GM19193 (cell line): Measurements from ENCODE around the gene CPN1.

Experiments used
- POLR2A ChIP-seq: IDR thresholded peaks from 4 replicates; pipeline ENCODE4 v1.6.1; 2011; ENCODE audit not compliant: insufficient read depth, insufficient read length; ENCODE audit errors: extremely low read depth

Gene CPN1

GRCh38 chr10:99996671-99997648 lies 84.7 kb downstream of the CPN1 start:
- no peak for TF ChIP-seq POLR2A

- no peak for TF ChIP-seq POLR2A
Observed at GRCh38 chr10:99995713-99996112, 86.0 kb downstream of the CPN1 start.

- no peak for TF ChIP-seq POLR2A
Observed at GRCh38 chr10:99995269-99995668, 86.4 kb downstream of the CPN1 start.

DNA sequence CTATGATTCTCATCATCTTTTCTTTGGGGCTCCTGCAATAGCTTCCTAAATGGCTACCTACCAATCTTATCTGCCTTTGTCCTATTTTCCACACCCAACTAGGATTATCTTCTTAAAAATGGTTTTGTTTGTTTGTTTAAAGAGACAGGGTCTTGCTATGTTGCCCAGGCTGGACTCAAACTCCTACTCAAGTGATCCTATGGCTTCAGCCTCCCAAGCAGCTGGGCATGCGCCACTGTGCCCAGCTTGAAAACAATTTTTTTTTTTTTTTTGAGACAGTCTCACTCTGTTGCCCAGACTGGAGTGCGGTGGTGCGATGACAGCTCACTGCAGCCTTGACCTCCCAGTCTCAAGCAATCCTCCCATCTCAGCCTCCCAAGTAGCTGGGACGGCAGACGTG lies 86.9 kb downstream of the CPN1 start:
- no peak for TF ChIP-seq POLR2A

DNA sequence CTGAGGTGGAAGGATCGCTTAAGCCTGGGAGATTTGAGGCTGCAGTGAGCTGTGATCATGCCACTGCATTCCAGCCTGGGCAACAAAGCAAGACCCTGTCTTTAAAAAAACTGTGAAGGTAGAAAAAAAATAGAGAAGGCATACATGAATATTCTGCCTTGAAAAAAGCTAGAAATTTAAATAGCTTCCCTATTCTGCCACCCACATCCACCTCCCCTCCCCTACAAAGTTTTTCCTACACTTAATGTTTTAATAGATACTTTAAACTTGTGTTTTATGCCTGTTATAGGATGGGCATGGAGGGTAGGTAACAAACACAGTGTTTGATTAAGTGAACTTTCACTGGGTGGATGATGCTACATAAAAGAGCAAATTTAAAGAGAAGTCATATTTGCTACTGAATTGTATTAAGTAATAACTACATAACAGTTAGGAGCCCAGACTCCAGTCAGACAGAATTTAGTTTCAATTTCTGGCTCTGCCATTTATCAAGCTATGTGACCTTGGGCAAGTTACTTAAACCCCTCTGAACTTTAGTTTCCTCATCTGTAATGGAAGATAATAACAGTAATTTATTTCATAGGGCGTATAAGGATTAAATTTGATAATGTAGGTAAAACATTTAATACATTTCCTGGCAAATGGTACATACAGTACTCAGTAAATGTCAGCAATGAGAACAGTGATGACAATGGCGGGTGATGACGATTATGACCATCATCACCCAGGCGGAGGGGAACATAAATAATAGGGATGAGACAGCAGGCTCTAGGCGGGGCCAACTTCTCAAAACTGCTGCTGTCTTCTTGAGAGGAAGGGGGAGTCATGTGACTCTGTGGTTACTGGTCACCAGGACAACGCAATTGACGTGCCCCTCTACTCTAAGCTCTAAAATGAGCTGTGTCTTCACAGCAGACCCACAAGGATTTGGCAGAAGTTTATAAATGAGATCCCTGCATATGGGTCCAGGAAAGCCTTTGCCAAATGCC lies 87.7 kb downstream of the CPN1 start:
- TF ChIP-seq POLR2A: no peak
